ENCODE results near the gene MYO5B.
"Not testable (repeated sequence)": the region's sequence is repeated elsewhere in the genome, so short reads cannot be mapped to it uniquely, and the experiment has no call there.

Gene MYO5B

GRCh38 chr18:49794743-49795142, 400.2 kb downstream of the MYO5B start:
- TF ChIP-seq ZFX (IDR thresholded peaks at IDR 0.05; ENCODE audit: borderline replicate concordance), result no peak
- no peak for TF ChIP-seq CTCF (IDR thresholded peaks at IDR 0.05)
- no peak overlapping the region for H3K27ac ChIP-seq

- H3K27ac ChIP-seq, result not testable (repeated sequence)
Observed at GRCh38 chr18:49789560-49790134, 405.3 kb downstream of the MYO5B start.

- no peak for TF ChIP-seq ZFX (IDR thresholded peaks at IDR 0.05; ENCODE audit: borderline replicate concordance)
- no peak for TF ChIP-seq CTCF (IDR thresholded peaks at IDR 0.05)
- no peak overlapping the region for H3K27ac ChIP-seq
Observed at GRCh38 chr18:49788327-49788898, 406.5 kb downstream of the MYO5B start.

GRCh38 chr18:49786019-49786720, 408.8 kb downstream of the MYO5B start:
- no peak overlapping the region for H3K27ac ChIP-seq
- TF ChIP-seq ZFX (IDR thresholded peaks at IDR 0.05; ENCODE audit: borderline replicate concordance) (no peak), CTCF (IDR thresholded peaks at IDR 0.05) (no peak)

GRCh38 chr18:49784427-49785185, 410.3 kb downstream of the MYO5B start:
- TF ChIP-seq ZFX (IDR thresholded peaks at IDR 0.05; ENCODE audit: borderline replicate concordance) (no peak), CTCF (IDR thresholded peaks at IDR 0.05) (no peak)
- no peak overlapping the region for H3K27ac ChIP-seq

- H3K27ac ChIP-seq, result not testable (repeated sequence)
Observed at GRCh38 chr18:49783631-49784030, 411.3 kb downstream of the MYO5B start.

- TF ChIP-seq ZFX (IDR thresholded peaks at IDR 0.05; ENCODE audit: borderline replicate concordance), result no peak
- TF ChIP-seq CTCF (IDR thresholded peaks at IDR 0.05), result no peak
- H3K27ac ChIP-seq, result no peak overlapping the region
Observed at GRCh38 chr18:49778826-49779465, 416.0 kb downstream of the MYO5B start.

Data from 22Rv1 (cell line).